HG02852 (cell line): ENCODE measurements around the gene CHEK1.
"Not testable (repeated sequence)": the region's sequence is repeated elsewhere in the genome, so short reads cannot be mapped to it uniquely, and the experiment has no call there.

Experiments used
- ATAC-seq: cut with Tn5 transposase; IDR thresholded peaks from one replicate; pipeline ENCODE4 v1.9.1; 2021; ENCODE audit warnings: mild to moderate bottlenecking, moderate library complexity; ENCODE audit not compliant: unreplicated experiment

Gene CHEK1

GRCh38 chr11:125624756-125625213 lies at the start of gene CHEK1:
CHEK1 (plus strand) TSS chr11:125625163; CDS start chr11:125626769, 1,606 bp downstream.
- ATAC-seq = no peak

GRCh38 chr11:125577181-125577580 lies 47.8 kb upstream of the CHEK1 start:
- not testable (repeated sequence) for ATAC-seq

GRCh38 chr11:125578783-125579182 lies 46.2 kb upstream of the CHEK1 start:
- ATAC-seq = no peak

GRCh38 chr11:125579811-125580210 lies 45.2 kb upstream of the CHEK1 start:
- ATAC-seq = no peak

GRCh38 chr11:125583496-125583895 lies 41.5 kb upstream of the CHEK1 start:
- ATAC-seq = no peak

GRCh38 chr11:125585487-125585886 lies 39.5 kb upstream of the CHEK1 start:
- no peak for ATAC-seq

- no peak for ATAC-seq
Observed at GRCh38 chr11:125586623-125587022, 38.3 kb upstream of the CHEK1 start.

- ATAC-seq = no peak
Observed at GRCh38 chr11:125587480-125587879, 37.5 kb upstream of the CHEK1 start.

- no peak for ATAC-seq
Observed at GRCh38 chr11:125588505-125588904, 36.5 kb upstream of the CHEK1 start.

- ATAC-seq = peak; percentile 12
Observed at GRCh38 chr11:125591649-125592304, 33.2 kb upstream of the CHEK1 start.

- peak; percentile 96 for ATAC-seq
Observed at GRCh38 chr11:125592305-125593113, 32.5 kb upstream of the CHEK1 start, which contains the start of gene STT3A. STT3A (plus strand) TSS chr11:125592852; CDS start chr11:125595916, 3,064 bp downstream.

- ATAC-seq = peak; percentile 0
Observed at GRCh38 chr11:125593114-125593820, 31.7 kb upstream of the CHEK1 start.

- no peak for ATAC-seq
Observed at GRCh38 chr11:125594958-125595357, 30.0 kb upstream of the CHEK1 start.

GRCh38 chr11:125600663-125601062 lies 24.3 kb upstream of the CHEK1 start:
- no peak for ATAC-seq

GRCh38 chr11:125603207-125603606 lies 21.8 kb upstream of the CHEK1 start:
- ATAC-seq = no peak

- no peak for ATAC-seq
Observed at GRCh38 chr11:125605417-125605816, 19.5 kb upstream of the CHEK1 start.

- ATAC-seq = no peak
Observed at GRCh38 chr11:125609545-125609944, 15.4 kb upstream of the CHEK1 start.

GRCh38 chr11:125618383-125618782 lies 6.6 kb upstream of the CHEK1 start:
- ATAC-seq = no peak

- ATAC-seq = no peak
Observed at GRCh38 chr11:125621995-125622394, 3.0 kb upstream of the CHEK1 start.

GRCh38 chr11:125623064-125623463 lies 1.9 kb upstream of the CHEK1 start:
- ATAC-seq = no peak

- no peak for ATAC-seq
Observed at GRCh38 chr11:125625225-125625629, 264 bp downstream of the CHEK1 start.
